NCI-H345 treated with DMSO at 0.1 percent for 48 hours (cell line): Measurements from ENCODE around the gene HBP1.
"Not testable (repeated sequence)": the region's sequence is repeated elsewhere in the genome, so short reads cannot be mapped to it uniquely, and the experiment has no call there.

ENCODE experiments used
- DNase-seq: peaks from one replicate; lab custom pipeline; 2025; ENCODE audit not compliant: unreplicated experiment; lab: John Stamatoyannopoulos, UW

Gene HBP1

DNA sequence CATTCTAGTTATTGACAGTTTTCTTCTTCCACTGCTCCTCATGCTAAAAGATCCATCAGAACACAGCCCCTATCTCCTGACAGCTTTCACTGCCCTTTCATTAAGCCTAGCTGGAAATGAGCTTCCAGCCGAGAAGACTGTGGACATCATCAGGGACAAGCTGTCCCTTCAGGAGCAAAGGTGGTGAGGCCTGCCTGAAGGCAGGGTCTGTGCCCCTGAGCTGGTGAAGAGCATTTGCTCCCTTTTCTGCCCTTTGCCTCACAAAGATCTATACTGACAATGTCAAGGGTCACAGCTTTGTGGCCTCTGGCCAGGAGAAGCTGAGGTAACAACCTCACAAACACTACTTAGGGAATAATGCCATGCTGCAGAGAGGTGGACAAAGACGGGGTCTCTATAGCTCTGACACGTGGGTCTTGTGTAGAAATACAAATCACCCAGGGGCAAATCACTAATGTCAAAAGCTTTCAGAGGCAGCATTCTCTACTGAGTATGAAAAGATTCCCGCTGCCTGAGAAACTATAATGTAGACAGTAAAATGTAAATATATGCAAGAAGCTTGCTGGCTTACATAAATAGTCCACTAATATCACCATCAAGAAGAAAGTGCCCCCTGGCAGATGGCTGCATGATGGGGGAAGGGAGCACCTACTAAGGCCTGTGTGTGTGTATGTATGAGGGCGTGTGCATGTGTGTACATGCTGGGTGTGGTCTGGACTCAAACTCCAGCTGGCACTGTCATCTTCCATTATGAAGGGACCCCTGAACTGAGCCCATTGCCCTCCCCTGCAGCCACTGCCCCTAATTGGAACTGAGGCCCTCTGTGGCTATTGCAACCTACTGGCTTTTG, 55.8 kb downstream of the HBP1 start:
- DNase-seq, result no peak

DNA sequence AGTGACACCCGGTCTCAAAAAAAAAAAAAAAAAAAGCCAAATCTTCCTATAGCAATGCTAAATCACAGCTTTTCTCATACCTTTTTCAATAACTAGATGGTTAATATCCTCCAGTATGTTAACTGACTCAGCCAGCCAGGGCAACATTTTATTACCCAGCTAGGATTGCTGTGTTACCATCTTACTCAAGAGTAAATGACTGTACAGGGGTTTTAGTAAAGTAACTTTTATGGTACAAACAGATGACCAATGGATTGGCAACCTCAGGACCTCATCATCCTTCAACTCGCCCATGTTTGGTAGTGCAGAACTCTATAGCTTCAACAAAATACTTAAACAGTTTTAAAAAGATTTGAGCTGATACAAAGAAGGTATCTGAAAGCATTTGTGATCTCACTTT, 59.5 kb downstream of the HBP1 start:
- DNase-seq, result no peak

DNA sequence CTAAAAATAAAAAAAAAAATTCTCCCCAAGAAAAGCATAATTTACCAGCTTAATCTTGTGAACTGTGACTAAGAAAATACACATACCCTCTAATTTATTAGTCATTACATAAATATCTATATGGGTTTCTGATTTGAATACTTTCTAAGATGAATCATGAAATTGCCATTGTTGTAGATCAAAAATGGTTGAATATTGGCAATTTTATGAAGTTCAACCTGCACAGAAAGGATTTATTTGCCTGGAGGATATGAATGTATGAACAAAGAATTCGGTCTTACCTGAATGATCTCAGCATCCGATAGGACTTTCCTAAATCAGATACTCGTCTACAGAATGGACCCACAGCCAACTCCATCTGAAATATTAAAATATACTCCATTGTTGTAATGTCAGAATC, 61.5 kb downstream of the HBP1 start:
- no peak for DNase-seq

DNA sequence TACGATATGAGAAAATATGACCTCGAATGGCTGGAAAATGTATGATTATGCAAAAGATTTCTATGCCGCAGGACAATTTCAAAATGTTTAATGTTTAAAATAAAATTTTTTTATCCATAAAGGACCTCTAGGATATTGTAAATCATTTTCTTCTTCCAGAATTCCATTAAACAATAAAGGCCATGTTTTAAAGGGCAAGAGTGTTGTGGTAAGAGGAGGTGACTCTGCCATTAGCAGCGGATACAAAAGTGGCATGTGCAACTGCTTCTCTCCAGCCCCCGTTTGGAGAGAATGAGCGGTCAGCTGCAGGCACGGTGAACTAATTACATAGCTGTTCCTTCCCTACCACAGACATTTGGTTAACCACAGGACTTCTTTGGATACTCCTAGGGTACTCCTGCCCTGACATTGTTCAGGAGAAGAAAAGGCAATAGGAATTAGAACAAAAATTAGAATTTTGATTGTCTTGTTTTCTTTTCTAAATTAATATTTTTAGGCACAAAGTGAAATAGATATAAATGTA, 63.8 kb downstream of the HBP1 start:
- DNase-seq, result no peak

DNA sequence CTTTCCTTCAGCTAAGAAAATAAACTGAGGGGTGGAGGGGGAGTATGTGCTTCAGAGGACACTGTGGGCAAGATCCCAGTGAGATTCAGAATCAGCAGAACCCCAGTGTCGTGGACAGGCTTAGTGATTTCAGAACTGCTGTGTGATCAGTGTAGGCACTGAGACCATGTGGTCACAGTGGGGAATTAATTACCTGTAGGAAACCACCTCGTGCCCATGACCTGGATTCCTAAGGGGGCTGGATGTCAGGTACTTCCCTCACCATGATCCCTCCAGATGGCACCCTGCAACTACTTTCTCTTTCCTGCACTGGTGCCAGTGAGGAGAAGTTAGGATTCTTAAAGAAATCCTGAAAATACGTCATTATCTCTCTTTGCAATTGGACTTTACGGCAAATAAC, 64.4 kb downstream of the HBP1 start:
- no peak for DNase-seq

DNA sequence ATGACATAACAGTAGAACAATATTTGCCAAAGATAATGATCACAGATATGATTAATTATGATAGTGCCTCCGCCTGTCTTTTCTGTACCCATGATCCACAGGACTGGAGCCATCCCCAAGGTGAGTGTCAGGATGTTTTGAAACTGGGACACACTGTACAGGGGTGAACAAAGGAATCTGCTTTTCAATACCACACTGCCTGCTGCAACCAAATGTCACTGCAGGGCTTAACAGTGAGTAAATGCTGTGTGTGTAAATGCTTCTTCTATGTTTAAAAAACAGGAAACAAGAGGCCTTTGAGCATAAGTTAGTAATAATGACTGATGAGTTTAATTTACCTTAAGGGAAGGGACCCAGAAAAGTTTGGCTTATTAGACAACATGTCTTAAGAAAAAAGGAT, 65.2 kb downstream of the HBP1 start:
- DNase-seq, result no peak

DNA sequence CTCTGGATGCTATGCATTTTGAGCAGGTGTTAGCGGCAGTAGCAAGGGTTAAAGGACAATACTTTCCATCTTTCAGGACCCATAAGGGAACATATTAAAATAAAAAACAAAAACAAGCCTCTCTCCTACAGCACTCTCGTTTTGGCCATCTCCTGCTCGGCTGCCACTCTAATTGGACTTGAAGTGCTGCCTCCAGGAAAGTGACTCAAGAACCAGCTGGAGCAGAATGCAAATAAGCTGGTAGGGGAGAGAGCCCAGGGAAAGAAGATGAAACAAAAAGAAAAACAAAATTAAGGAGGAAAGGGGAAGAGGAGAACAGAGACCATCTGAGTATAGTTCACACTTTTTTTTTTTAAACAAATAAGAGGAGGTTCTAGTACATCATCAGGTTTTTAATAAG, 65.6 kb downstream of the HBP1 start:
- DNase-seq, result no peak

DNA sequence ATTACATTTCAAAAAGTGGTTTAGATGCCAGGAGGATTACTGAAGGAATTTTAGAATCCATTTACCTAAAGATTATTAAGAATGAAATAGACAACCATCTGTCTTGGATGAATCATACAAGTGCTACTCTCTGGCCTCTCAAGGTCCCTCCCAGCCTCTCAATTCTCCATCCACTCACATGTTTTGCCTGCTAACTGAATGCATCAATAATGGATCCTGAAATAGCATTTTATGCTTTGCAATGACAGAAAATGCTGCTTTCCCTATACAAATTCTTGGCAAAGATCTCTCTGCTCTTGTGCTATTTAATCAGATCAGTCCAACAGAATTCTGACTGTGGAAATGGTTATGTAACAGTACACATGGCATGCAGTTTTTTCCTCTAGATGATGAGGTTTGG, 68.1 kb downstream of the HBP1 start:
- no peak for DNase-seq

DNA sequence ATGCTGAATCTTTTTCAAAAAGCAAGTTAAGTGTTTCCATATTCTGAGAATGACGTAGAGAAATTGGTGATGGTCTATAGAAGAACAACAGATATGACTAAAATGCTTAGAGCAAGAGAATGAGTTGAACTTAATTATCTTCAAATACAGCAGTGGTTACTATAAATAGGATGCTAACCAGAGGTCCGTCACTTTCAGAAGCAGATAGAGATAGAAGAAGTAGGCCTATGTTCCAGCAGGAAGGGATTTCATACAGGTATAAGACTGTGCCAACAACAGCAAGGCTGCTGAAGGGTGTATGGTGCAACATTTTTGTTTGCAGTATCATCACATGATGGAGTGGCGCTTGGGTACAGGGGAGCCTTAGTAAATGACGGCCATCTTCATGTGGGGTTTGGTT, 68.6 kb downstream of the HBP1 start:
- DNase-seq, result no peak

DNA sequence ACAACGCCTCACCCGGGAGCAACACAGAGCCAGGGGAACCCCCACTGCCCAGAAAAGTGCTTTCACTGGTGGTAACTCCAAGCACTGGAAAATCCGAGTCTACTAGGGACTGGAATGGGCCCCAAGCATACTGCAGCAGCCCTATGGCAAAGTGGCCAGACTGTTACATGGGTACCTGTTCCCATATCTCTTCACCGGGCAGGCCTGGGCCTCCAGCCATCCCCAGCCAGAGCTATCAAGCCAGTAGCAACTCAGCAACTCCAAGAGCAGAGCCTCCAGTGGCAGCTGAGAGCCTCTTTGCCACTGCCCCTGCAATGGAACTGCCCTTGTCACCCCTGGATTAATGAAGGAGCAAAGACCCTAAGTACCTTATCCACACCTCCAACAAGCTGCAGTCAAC, 73.5 kb downstream of the HBP1 start:
- DNase-seq, result no peak

DNA sequence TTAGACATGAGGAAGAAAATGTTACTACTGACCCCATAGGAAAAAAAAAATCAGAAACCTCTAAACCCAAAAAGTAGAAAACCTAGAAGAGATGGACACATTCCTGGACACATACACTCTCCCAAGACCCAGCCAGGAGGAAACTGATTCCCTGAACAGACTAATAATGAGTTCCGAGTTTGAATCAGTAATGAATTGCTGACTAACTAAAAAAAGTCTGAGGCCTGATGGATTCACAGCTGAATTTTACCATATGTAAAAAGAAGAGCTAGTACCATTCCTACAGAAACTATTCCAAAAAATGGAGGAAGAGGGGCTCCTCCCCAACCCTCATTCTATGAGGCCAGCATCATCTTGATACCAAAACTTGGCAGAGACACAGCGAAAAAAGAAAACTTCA, 75.8 kb downstream of the HBP1 start:
- no peak for DNase-seq

DNA sequence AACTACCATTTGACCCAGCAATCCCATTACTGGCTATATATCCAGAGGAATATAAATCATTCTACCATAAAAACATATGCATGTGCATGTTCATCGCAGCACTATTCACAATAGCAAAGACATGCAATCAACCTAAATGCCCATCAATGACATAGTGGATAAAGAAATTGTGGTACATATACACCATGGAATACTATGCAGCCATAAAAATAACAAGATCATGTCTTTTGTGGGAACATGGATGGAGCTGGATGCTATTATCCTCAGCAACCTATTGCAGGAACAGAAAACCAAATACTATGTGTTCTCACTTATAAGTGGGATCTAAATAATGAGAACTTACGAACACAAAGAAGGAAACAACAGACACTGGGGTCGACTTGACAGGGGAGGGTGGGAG, 78.0 kb downstream of the HBP1 start:
- not testable (repeated sequence) for DNase-seq

DNA sequence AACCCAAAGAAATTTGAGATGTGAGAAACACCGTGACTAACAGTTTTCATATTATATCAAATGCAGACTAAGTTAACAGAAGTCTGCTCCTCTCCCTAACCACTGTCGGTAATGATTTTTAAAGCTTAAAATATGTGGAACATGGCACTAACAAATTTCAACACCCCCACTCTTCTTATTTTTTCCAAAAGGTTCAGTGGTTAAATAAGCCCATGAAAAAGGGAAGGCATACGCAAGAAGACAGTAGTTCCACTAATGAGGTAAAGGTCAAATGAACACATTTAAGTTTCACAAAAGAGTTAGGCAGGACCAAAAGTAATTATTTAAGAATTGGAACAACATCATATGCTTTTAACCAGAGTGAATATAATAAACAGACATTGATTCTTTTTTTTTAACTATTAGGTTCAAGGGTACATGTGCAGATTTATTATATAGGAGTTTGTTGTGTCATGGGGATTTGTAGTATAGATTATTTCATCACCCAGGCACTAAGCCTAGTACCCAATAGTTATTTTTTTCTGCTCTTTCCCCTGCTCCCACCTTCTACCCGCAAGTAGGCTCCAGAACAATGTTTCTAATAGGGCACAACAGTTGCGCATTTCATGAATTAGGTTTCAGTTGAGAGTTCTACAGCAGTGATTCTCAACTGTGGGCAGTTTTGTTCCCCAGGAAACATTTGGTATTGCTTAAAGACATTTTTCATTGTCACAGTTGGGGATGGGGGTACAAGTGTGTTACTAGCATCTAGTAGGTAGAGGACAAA, 79.9 kb downstream of the HBP1 start:
- no peak for DNase-seq

DNA sequence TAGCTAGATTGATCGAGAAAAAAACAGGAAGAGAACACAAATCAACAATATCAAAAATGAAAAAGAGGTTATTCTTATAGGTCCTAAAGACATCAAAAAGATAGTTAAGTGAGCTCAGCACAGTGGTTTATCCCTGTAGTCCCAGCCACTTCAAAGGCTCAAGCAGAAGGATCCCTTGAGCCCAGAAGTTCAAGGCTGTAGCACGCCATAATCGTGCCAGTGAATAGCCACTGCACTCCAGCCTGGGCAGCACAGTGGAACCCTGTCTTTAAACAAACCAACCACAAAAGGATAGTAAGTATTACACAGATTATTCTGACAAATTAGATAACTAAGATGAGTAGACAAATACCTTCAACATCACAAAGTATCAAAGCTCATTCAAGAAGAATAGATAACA, 83.2 kb downstream of the HBP1 start:
- no peak for DNase-seq
